Stimulated activated CD4-positive, alpha-beta T cell treated with anti-CD3 and anti-CD28 coated beads, Interleukin-1b, Interleukin-23, amount 100 ng/mL, for 1 hour (primary cell): ENCODE data around the gene PRICKLE2.

Source experiments
- DNase-seq, 2 donors: peaks; one replicate each; pipeline ENCODE4 v3.0.0-alpha.2; 2020; ENCODE audit warnings: low read depth in 2 of 2

Gene PRICKLE2

GRCh38 chr3:64188810-64189560 is 36.3 kb downstream of the PRICKLE2 start:
- DNase-seq, result no peak

DNA sequence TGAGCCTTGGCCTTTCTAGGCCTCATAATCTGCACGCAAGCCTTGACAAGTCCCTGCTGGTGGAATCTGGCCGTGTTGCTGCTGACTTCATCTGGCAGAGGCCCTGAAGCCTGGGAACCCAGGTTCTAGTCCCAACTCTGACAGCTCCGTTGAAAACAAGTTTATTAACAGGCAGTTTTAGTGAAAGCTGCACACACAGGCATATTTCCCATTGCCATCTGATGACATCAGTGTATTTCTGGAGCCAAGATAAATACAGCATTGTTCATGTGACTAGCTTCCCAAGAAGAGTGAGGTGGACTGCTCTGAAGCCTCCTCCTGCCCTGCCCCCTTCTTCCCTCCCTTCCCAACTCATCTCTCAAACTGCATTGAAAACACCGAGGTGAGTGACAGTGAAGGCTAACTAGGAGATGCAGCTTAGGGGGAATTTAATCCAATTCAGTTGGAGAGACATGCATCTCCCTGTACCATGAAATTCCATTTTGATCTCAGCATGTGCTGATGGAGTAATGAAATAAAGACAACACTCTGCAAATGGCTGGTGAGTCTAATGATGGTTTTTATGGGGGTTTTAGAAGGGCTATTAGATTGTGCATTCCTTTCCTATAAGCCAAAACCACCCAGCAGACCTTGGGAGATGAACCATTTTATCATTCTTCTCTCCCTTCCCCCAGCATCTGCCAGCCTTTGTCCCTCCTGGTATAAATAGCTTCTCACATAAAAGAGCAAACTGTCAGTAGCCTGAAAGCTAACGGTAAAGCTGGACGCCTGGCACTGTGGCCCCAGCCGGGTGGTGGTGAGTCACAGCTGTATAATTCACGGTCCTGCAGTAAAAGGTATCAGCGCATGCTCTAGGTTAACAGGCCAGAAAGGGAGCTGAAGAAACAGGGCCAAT is 38.0 kb downstream of the PRICKLE2 start:
- DNase-seq, result no peak

DNA sequence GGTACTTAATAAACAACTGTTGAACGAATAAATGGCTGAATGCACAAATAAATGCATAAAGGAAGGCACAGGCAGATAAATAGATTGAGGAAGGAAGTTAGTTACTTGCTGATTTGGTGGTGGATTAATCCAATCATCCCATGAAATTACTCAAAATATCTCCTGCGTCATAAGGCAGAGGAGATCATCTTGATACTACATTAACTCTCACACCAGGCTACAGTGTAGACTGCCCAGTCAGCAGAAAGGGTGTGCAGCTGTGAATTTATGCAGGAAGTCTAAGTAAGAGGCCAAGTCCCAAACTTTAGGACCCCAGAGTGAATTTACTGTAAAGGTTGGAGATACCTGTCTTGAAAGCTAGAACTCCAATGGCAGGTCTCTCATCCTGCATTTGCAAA is 38.6 kb downstream of the PRICKLE2 start:
- no peak for DNase-seq

DNA sequence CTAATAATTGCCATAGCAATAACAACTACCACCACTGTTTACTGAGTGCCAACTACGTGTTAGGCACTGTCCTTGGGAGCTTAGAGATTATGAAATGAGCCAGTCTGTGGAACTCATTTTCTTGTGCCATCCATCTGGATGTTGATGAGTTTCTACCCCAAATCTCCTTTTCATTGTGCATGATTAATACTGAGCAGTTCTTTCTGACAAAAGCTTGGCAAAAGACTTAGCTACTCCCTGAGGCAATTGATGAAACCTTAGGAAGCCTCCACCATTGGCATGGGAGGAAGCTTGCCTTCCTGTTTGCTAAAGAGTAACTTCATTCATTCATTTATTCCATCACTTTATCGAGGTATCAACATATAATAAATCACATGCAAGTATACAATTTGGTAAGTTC is 39.8 kb downstream of the PRICKLE2 start:
- no peak for DNase-seq

- no peak for DNase-seq
These were observed 40.6 kb downstream of the PRICKLE2 start for GRCh38 chr3:64184621-64185020.

GRCh38 chr3:64179860-64180259 is 45.4 kb downstream of the PRICKLE2 start:
- DNase-seq, result no peak

DNA sequence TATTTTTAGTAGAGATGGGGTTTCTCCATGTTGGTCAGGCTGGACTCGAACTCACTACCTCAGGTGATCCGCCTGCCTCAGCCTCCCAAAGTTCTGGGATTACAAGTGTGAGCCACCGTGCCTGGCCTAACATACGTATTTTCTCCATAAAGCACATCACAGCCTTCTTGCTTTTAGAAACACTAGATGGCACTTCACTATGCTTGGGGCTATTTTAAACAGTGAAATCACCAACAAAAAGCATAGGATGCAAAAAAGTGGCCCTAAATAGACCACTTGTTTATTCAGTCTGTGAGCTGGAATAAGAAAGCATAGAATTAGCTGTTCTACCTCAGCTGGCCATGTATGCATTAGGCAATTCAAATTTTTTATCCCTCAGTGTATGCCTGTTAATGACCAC is 46.0 kb downstream of the PRICKLE2 start:
- DNase-seq, result no peak

GRCh38 chr3:64178419-64178818 is 46.8 kb downstream of the PRICKLE2 start:
- no peak for DNase-seq

- DNase-seq, result no peak
These were observed 48.7 kb downstream of the PRICKLE2 start for GRCh38 chr3:64176461-64176996.

DNA sequence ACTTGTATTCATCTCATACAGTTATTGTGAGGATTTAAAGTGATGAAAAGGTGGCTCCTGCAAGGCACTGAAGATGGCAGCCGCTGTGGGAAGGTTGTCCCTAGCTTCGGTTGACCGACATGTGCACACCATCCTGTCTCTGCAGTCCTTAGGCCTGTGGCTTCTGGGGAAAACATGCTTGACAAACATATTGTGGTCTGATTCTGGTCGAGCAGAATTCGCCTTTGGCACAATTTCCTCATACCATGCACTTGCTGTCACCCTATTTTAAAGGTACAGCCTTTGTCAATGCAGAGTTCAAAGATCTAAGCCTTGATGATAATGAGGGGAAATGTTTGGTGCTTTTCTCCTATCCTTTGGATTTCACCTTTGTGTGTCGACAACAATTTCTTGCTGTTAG is 50.9 kb downstream of the PRICKLE2 start:
- DNase-seq, result no peak

DNA sequence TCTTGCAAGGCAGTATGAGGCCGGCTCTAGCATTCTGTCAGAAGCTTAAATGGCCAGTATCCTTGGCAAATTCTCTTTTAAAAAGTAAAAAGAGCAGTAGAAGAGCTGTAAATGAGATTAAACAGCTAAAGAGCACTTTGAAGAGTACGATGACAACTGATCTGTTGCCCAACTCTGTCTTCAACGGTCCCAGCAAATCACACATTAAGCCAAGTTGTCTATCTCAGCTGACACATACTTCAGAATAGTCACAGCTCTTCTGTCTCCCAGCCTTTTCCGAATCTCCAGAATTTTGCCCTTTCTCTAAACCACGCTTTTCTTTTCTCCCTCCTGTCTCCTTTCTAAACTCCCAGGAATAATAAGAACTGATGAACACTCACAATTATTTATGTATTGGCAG is 51.7 kb downstream of the PRICKLE2 start:
- DNase-seq, result no peak

- no peak for DNase-seq
These were observed 55.0 kb downstream of the PRICKLE2 start for GRCh38 chr3:64170270-64170669.

DNA sequence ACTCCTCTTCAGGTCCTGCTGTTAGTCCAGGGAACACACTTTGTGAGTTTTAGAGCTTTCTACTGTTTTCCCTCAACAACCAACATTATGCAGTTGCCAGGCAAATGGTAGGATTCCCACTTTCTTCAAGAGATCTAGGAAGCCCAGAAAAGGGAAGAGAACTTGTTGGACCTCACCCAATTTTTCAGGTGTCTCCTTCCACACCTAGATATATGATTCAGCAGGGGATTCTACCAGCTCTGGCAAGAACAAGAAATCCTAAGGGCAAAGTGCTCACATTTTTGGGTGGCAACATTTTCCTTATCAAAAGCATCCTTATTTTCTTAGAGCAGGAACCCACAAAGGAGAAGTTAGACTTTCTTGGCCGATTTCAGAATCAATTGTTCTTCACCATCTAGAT is 57.4 kb downstream of the PRICKLE2 start:
- no peak for DNase-seq

DNA sequence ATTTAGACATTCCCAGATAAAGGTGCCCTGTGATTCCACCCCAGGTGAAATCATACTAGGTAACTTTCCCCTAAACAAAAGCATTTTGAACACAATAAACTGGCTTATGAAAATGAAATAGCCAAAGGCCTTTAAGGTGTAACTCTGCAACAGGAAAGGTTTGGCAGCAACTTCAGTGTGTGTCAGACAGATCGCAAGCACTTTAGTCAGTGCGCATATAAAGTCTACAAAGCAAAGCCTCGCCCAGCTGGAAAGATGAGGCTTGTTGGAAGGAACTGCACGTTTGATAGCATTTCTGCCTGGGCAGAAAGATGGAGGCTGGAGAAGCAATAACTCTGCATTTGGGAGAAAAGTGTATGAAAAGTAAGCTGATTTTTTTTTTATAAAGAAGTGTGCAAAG is 57.9 kb downstream of the PRICKLE2 start:
- no peak for DNase-seq

GRCh38 chr3:64166584-64167162 is 58.6 kb downstream of the PRICKLE2 start:
- DNase-seq, result no peak

DNA sequence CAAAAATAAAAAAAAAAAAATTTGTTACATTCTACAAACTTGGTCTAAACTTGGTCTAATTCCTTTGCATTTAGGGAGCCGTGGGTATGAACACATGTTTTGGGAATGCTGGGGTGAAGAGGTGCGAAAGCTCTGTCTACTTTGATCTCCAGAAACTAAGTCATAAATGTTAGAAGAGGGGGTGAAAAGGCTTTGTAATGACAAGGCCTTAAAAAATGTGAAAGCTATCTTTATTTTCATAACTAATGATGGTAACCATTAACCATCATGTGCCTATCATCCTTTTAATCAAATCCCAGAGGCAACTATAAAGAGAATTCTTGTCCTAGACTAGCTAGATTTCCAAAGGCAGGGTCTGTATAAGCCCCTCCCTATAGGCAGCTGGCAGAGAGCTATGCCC is 60.9 kb downstream of the PRICKLE2 start:
- no peak for DNase-seq

DNA sequence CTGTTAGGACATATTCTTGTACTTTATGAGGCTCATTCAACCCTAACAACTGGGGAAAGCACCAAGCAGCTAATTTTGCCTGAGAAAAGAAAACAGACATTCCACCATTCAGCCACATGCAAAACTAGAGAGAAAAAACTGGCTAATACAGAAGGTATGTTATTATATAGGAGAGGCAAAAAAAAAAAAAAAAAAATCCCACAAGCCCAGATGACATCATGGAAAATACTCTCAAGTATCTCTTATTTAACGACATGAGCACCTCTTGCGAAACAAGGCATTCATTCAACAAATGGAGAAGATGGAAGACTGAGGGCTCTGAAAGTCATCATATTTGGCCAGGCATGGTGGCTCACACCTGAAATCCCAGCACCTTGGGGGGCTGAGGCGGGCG is 61.5 kb downstream of the PRICKLE2 start:
- no peak for DNase-seq

DNA sequence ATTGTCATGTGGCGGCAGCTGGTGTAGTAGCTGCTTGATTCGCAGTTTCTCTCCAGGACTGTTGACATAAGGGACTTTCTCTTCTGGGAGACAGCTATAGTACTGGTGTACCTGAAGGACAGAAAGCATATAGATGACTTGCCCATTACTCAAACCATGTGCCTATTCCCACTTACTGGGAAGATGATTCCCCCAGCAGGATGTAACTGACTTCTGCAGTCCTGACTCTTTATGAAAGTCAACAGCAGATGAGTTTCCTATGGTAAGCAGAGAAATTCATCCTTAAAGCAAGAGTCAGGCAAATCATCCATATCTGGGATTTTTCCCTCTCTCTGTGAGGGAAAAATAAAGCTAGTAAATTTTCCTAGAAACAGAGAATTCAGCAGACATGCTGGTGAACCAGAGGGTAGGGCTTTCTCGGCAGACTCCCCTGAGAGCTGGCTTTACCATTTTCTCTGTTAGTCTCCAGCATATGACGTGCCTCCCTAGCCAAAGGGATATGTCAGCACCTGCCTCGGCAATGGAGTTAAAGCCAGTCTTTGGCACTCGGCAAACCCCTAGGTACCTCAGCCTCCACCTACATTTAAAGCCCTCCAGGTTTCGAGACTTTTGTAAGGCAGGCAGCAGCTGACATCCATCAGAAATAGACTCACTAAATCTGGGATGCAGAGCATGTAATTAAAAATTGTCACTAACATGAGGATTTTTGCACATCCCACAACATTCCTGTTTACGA is 62.1 kb downstream of the PRICKLE2 start:
- no peak for DNase-seq

GRCh38 chr3:64161481-64161952 is 63.7 kb downstream of the PRICKLE2 start:
- no peak for DNase-seq

- DNase-seq, result no peak
These were observed 65.1 kb downstream of the PRICKLE2 start for GRCh38 chr3:64160000-64160695.

DNA sequence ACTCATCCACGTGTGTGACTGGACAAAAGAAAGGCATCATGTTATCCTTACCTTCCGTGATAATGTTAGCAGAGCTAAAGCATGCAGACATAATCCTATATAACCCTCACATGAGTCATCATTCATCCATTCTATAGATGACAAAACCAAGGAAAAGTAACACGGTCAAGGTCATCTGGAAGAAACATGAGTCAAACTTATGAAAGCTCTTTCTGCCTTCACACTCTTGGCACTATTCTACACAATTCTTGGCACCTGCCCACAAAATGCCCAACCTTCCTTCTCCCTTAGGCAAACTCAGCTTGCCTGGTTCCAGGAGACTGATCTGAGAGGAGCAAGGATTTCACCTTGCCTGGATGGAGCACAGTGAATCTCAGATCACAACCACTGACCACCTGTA is 66.9 kb downstream of the PRICKLE2 start:
- no peak for DNase-seq
